ENCODE results near the gene THSD4.

GRCh38 chr15:71219645-71220044 lies 104.4 kb downstream of the THSD4 start:
- TF ChIP-seq EZH2 (IDR thresholded peaks at IDR 0.05; ENCODE audit: borderline replicate concordance, low read length) (no peak), CTCF (conservative IDR thresholded peaks at IDR 0.05 in 1 of 2, IDR thresholded peaks at IDR 0.05 in 1 of 2; ENCODE audit: extremely low read depth in 1 of 2, insufficient read depth in 1 of 2, low read depth in 1 of 2, low read length in 2 of 2) (no peak)
